ENCODE measurements around the gene ACAD10.

- TF ChIP-seq CTCF (IDR thresholded peaks at IDR 0.05) = no peak
- no peak for TF ChIP-seq POLR2A (IDR thresholded peaks at IDR 0.05)
Measured at GRCh38 chr12:111789779-111790178, 103.9 kb downstream of the ACAD10 start.

Data from esophagus squamous epithelium (tissue), 4 donors.